ENCODE results near the gene PYGO1. TPM values are rescaled to one million over a fixed set of nuclear protein-coding genes. Genes with fewer than 3 reads are reported as not detected.

PYGO1 gene
- total RNA-seq, 1 experiment from 2014 or later: 0.83 TPM

DNA sequence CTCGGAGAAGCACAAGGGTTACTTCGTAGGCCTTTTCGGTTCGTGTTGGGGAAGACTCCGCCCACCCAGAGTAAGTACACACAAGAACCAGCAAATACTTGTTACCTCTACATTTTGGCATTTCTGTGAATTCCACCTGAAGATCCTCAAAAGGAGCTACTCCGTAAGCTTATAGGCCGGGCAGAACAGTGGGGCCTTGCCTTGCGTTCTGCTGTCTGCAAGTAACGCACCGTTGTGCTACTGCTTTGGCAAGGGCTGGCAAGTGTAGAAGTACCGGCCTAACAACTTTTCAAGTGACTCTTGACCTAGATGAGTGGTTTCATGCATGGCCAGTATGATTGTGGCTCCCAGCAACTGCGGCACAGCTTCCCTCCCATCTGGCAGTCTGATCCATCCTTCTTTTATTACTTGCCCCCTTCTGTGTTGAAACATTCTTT is 73.7 kb downstream of the PYGO1 start:
- H2BK12ac ChIP-seq (ENCODE audit: insufficient read length, low read depth, low read length): no peak overlapping the region
- H3K27ac ChIP-seq (ENCODE audit: insufficient read length, low read depth, low read length): no peak overlapping the region
- H3K14ac ChIP-seq (ENCODE audit: insufficient read depth, low read length): no peak overlapping the region
- no peak overlapping the region for H3K18ac ChIP-seq (ENCODE audit: insufficient read length, low read depth, low read length)
- H2BK20ac ChIP-seq (ENCODE audit: low read depth, low read length, poor library complexity, severe bottlenecking): no peak overlapping the region
- H3K4me2 ChIP-seq (ENCODE audit: insufficient read depth, insufficient read length, low read length): no peak overlapping the region
- H3K4me3 Mint-ChIP-seq: no peak overlapping the region
- no peaks in the 10 kb centered on the region; the same call in 1 of the 2 replicates for H3K4me1 ChIP-seq (ENCODE audit: insufficient read depth, low read length)
- no CpG with 5 or more reads among the region's 12 CpGs for WGBS (ENCODE audit: extremely low coverage, insufficient read length, low lambda C conversion rate)
- H3K56ac ChIP-seq (ENCODE audit: insufficient read length, low read depth, low read length): no peak overlapping the region
- no peak overlapping the region for H2AFZ ChIP-seq (ENCODE audit: low read length)
- no peaks in the 10 kb centered on the region for H3K36me3 Mint-ChIP-seq (ENCODE audit: insufficient read depth in 1 of 3, low read depth in 3 of 3)
- H4K91ac ChIP-seq (ENCODE audit: insufficient read length, low read depth, low read length): no peak overlapping the region
- no peak for DNase-seq
- H2BK5ac ChIP-seq (ENCODE audit: insufficient read length, low read length): no peak overlapping the region
- H3K9me3 ChIP-seq (ENCODE audit: control insufficient read depth, low read depth, low read length): no peaks in the 10 kb centered on the region
- TF ChIP-seq, protein P1, sequence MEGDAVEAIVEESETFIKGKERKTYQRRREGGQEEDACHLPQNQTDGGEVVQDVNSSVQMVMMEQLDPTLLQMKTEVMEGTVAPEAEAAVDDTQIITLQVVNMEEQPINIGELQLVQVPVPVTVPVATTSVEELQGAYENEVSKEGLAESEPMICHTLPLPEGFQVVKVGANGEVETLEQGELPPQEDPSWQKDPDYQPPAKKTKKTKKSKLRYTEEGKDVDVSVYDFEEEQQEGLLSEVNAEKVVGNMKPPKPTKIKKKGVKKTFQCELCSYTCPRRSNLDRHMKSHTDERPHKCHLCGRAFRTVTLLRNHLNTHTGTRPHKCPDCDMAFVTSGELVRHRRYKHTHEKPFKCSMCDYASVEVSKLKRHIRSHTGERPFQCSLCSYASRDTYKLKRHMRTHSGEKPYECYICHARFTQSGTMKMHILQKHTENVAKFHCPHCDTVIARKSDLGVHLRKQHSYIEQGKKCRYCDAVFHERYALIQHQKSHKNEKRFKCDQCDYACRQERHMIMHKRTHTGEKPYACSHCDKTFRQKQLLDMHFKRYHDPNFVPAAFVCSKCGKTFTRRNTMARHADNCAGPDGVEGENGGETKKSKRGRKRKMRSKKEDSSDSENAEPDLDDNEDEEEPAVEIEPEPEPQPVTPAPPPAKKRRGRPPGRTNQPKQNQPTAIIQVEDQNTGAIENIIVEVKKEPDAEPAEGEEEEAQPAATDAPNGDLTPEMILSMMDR (conservative IDR thresholded peaks at IDR 0.05): no peak
- no peak overlapping the region for H4K5ac ChIP-seq (ENCODE audit: insufficient read length, low read depth, low read length)
- no peaks in the 10 kb centered on the region for H3K27me3 ChIP-seq (ENCODE audit: insufficient read depth, low read length)
- H3K4me1 Mint-ChIP-seq: peaks cover 2 to 8% of the 10 kb centered on the region in 2 experiments; a peak in 2 of 4 replicates
- no peak overlapping the region for H2BK15ac ChIP-seq (ENCODE audit: low read depth, low read length)
- H2BK120ac ChIP-seq (ENCODE audit: low read depth, low read length, poor library complexity, severe bottlenecking): no peak overlapping the region
- H3K27me3 Mint-ChIP-seq (ENCODE audit: low read depth): peaks cover 4% of the 10 kb centered on the region
- no peaks in the 10 kb centered on the region for H3K23me2 ChIP-seq (ENCODE audit: insufficient read length, low read depth, low read length, poor library complexity, severe bottlenecking)
- no peaks in the 10 kb centered on the region for H4K20me1 ChIP-seq (ENCODE audit: control insufficient read depth, insufficient read depth, insufficient read length)
- H3K23ac ChIP-seq (ENCODE audit: insufficient read length, low read depth, low read length): no peak overlapping the region
- H2AK5ac ChIP-seq (ENCODE audit: insufficient read length, low read length): no peak overlapping the region
- no peaks in the 10 kb centered on the region for H3K79me1 ChIP-seq (ENCODE audit: insufficient read depth, low read depth, low read length, poor library complexity, severe bottlenecking)
- H3K9ac ChIP-seq (ENCODE audit: extremely low read depth, insufficient read length, low read length): no peak overlapping the region
- no peaks in the 10 kb centered on the region for H3K79me2 ChIP-seq (ENCODE audit: insufficient read depth, low read length)
- no peaks in the 10 kb centered on the region; a peak in 1 of 5 replicates for H3K9me3 Mint-ChIP-seq
- H4K8ac ChIP-seq (replicated peaks; ENCODE audit: insufficient read length, low read depth, low read length): no peak overlapping the region
- H3K4ac ChIP-seq (ENCODE audit: low read depth, low read length): no peak overlapping the region
- no peak overlapping the region for H3T11ph ChIP-seq (ENCODE audit: low read length)
- no peak overlapping the region for H3K27ac Mint-ChIP-seq
